ENCODE measurements around the gene LONP2. TPM values are rescaled to one million over a fixed set of nuclear protein-coding genes. Genes with fewer than 3 reads are reported as not detected.
"Not testable (repeated sequence)": the region's sequence is repeated elsewhere in the genome, so short reads cannot be mapped to it uniquely, and the experiment has no call there.

The LONP2 gene
- total and polyA plus RNA-seq, 10 of the 15 experiments (the other 5 are each of a cell fraction or from before 2014, with no cell fraction given) = 8.3 to 48.0 (median 34.8) TPM

DNA sequence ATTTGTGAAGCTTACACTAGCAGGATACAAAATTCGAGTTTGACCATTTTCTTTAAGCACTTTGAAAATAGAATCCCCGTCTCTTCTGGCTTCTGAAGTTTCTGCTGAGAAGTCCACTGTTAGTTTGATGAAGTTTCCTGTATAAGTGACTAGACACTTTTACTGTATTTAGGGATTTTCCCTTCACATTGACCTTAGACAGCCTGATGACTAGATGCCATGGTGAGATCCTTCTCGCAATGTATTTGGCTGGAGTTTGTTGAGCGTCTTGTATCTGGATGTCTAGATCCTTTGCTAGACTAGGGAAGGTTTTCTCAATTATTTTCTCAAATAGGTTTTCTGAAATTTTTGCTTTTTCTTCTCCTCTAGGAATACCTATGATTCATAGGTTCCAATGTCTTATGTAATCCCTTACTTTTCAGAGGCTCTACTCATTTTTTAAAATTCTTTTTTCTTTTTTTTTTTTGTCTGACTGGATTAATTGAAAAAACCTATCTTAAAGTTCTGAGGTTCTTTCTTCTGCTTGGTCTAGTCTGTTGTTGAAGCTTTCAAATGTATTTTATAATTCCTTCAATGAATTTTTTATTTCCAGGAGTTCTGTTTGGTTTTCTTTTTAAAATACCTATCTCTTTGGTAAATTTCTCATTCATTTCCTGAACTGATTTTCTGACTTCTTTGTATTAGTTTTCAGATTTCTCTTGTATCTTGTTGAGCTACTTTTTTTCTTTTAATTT is 67.0 kb downstream of the LONP2 start:
- POLR2A ChIA-PET = interaction anchor here (0.5 kb wide), 2 partner anchors 18 to 283 kb away, joined by 3 to 4 read pairs; no protein-coding TSS in a partner anchor
- Histone ChIP-seq H3K9me3 (replicated peaks; ENCODE audit: control insufficient read depth, insufficient read depth, low read length) (peaks cover 20% of the 10 kb centered on the region), H3K4me2 (ENCODE audit: control insufficient read depth, insufficient read depth) (no peak overlapping the region), H3K36me3 (ENCODE audit: control insufficient read depth in 2 of 2, insufficient read depth in 2 of 2, low read length in 1 of 2) (peaks cover 0 to 21% of the 10 kb centered on the region in 2 experiments), H3K27me3 (replicated peaks in 1 of 2; ENCODE audit: control insufficient read depth in 2 of 2, insufficient read depth in 2 of 2, low read length in 1 of 2) (no peaks in the 10 kb centered on the region), H4K20me1 (ENCODE audit: control insufficient read depth, insufficient read depth) (no peaks in the 10 kb centered on the region), H3K4me1 (ENCODE audit: control insufficient read depth, insufficient read depth, low read length) (no peaks in the 10 kb centered on the region), H3K27ac (ENCODE audit: control insufficient read depth, insufficient read depth) (no peak overlapping the region), H3K4me3 (no peak overlapping the region), H3K79me2 (ENCODE audit: control insufficient read depth, insufficient read depth, low read length) (no peaks in the 10 kb centered on the region), H2AFZ (ENCODE audit: control insufficient read depth, low read depth, low read length) (no peak overlapping the region), H3K9ac (ENCODE audit: control insufficient read depth, insufficient read depth, low read length) (no peak overlapping the region)
- TF ChIP-seq PML (IDR thresholded peaks at IDR 0.05; ENCODE audit: low read length) (no peak), CBX5 (IDR thresholded peaks at IDR 0.05; ENCODE audit: low read depth) (0 out of 2 replicates have a peak, but pooled peaks have one; percentile 71)
- SMC1A ChIA-PET (ENCODE audit: uncharacterized antibody, unreplicated experiment) = interaction anchor here (0.6 to 2.1 kb wide), 3 partner anchors 9 to 16 kb away, joined by 3 to 7 read pairs (median 4); no protein-coding TSS in a partner anchor
- intact Hi-C loops (cut with micrococcal nuclease; ENCODE audit: unreplicated experiment) (no loop called here), in situ Hi-C loops (cut with MboI) (no loop called here)
- FAIRE-seq (no peak), DNase-seq (ENCODE audit: low read depth, low spot score) (no peak), ATAC-seq (no peak)
- WGBS (ENCODE audit: insufficient coverage, insufficient replicate concordance, low lambda C conversion rate, missing lambda C conversion rate) = 96% methylated on average over 4 of the region's 4 CpGs
- RAD21 ChIA-PET (ENCODE audit: unreplicated experiment) = no interaction called here
- no TSS peak for BruUV-seq (replicated peaks)
- CTCF ChIA-PET = interaction anchor here (0.6 to 1.2 kb wide), 2 partner anchors 15 to 320 kb away, joined by 3 read pairs; no protein-coding TSS in a partner anchor

DNA sequence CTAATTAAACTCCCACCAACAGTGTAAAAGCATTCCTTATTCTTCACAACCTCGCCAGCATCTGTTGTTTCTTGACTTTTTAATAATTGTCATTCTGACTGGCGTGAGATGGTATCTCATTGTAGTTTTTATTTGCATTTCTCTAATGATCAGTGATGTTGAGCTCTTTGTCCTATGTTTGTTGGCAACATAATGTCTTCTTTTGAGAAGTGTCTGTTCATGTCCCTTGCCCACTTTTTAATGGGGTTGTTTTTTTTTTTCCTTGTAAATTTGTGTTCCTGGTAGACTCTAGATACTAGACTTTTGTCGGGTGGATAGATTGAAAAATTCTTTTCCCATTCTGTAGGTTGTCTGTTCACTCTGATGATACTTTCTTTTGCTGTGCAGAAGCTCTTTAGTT is 69.8 kb downstream of the LONP2 start:
- H3K79me2 ChIP-seq (ENCODE audit: control insufficient read depth, insufficient read depth, low read length); RAD21 ChIA-PET (ENCODE audit: unreplicated experiment); ATAC-seq; POLR2A ChIA-PET; H3K4me1 ChIP-seq (ENCODE audit: control insufficient read depth, insufficient read depth, low read length); intact Hi-C loops (cut with micrococcal nuclease; ENCODE audit: unreplicated experiment); H4K20me1 ChIP-seq (ENCODE audit: control insufficient read depth, insufficient read depth); BruUV-seq (replicated peaks); H3K4me3 ChIP-seq; H2AFZ ChIP-seq (ENCODE audit: control insufficient read depth, low read depth, low read length); H3K27ac ChIP-seq (ENCODE audit: control insufficient read depth, insufficient read depth); H3K4me2 ChIP-seq (ENCODE audit: control insufficient read depth, insufficient read depth); in situ Hi-C loops (cut with MboI); DNase-seq (ENCODE audit: low read depth, low spot score); FAIRE-seq; H3K9ac ChIP-seq (ENCODE audit: control insufficient read depth, insufficient read depth, low read length); H3K27me3 ChIP-seq (replicated peaks in 1 of 2; ENCODE audit: control insufficient read depth in 2 of 2, insufficient read depth in 2 of 2, low read length in 1 of 2): not testable (repeated sequence)
- H3K36me3 ChIP-seq (ENCODE audit: control insufficient read depth in 2 of 2, insufficient read depth in 2 of 2, low read length in 1 of 2) = peaks cover 0 to 14% of the 10 kb centered on the region in 2 experiments; a peak in 3 of 4 replicates
- 95% methylated on average over 3 of the region's 3 CpGs for WGBS (ENCODE audit: insufficient coverage, insufficient replicate concordance, low lambda C conversion rate, missing lambda C conversion rate)
- CTCF ChIA-PET = interaction anchor here (0.7 to 1.0 kb wide), 2 partner anchors 9 to 17 kb away, joined by 3 read pairs; no protein-coding TSS in a partner anchor
- SMC1A ChIA-PET (ENCODE audit: uncharacterized antibody, unreplicated experiment) = interaction anchor here (0.7 kb wide), 1 partner anchor 32 kb away, joined by 3 read pairs; no protein-coding TSS in a partner anchor
- peaks cover 18% of the 10 kb centered on the region for H3K9me3 ChIP-seq (replicated peaks; ENCODE audit: control insufficient read depth, insufficient read depth, low read length)
